BJ (cell line): Measurements from ENCODE around the gene TNPO3. TPM values are rescaled to one million over a fixed set of nuclear protein-coding genes. Genes with fewer than 3 reads are reported as not detected.
A peak's percentile ranks its signal among the peaks of the same experiment; 100 is the strongest.

ENCODE experiments used
- CTCF ChIA-PET: fragments of 350-600 bp; formaldehyde crosslinking; extraction: SDS; loops from one replicate; lab custom pipeline; 2021; ENCODE audit warnings: antibody characterized with exemption, inconsistent platforms; lab: Yijun Ruan, JAX
- POLR2A ChIA-PET: fragments of 300-600 bp; sonication (Branson Sonifier 250); formaldehyde crosslinking; extraction: SDS; loops from one replicate; lab custom pipeline; 2021; ENCODE audit warnings: antibody characterized with exemption; lab: Charles Lee
- DNase-seq: peaks from one replicate; pipeline ENCODE4 v3.0.0-alpha.2; 2011; ENCODE audit warnings: low read depth
- H3K27me3 ChIP-seq: 2 replicates; pipeline ENCODE4 v1.6.0; 2011; ENCODE audit warnings: low read length; ENCODE audit not compliant: control insufficient read depth, insufficient read depth
- H3K36me3 ChIP-seq: 2 replicates; pipeline ENCODE4 v1.5.1; 2011; ENCODE audit warnings: low read length; ENCODE audit not compliant: control insufficient read depth, insufficient read depth
- H3K4me3 ChIP-seq: 2 replicates; pipeline ENCODE4 v1.5.1; 2011; ENCODE audit warnings: low read depth, mild to moderate bottlenecking, control low read depth, low read length
- polyA plus RNA-seq: library from polyadenylated mRNA; depleted of rRNA; stranded (reverse); fragments of >200 nt; gene quantifications from 2 replicates; pipeline ENCODE4 v1.2.3, GENCODE V29; 2011
- TF ChIP-seq, protein P1 (sequence below): IDR thresholded peaks from 2 replicates; pipeline ENCODE4 v1.5.1; 2011; ENCODE audit warnings: low read depth, mild to moderate bottlenecking, control low read depth, inconsistent platforms, low read length, moderate library complexity; ENCODE audit not compliant: insufficient read depth

TNPO3 gene
- polyA plus RNA-seq, 1 experiment, result 36.2 TPM

DNA sequence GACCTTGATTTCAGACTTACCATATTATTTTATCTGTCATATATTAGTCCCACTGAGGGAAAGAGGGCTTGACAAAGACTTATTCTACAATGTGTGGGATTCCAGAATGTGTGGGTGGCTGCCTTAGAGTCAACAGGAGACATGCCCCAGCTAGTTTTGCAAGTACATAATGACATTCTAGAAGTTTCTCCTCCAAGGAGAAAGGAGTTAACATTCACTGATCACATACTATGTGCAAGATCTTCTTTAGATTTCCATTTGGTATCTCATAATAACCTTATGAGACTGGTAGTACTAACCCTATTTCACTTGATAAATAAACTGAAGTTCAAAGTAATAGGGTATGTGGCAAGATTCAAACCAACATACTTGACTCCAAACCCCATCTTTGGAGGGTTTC lies 92.0 kb downstream of the TNPO3 start:
- no peak for DNase-seq
- TF ChIP-seq, protein P1, sequence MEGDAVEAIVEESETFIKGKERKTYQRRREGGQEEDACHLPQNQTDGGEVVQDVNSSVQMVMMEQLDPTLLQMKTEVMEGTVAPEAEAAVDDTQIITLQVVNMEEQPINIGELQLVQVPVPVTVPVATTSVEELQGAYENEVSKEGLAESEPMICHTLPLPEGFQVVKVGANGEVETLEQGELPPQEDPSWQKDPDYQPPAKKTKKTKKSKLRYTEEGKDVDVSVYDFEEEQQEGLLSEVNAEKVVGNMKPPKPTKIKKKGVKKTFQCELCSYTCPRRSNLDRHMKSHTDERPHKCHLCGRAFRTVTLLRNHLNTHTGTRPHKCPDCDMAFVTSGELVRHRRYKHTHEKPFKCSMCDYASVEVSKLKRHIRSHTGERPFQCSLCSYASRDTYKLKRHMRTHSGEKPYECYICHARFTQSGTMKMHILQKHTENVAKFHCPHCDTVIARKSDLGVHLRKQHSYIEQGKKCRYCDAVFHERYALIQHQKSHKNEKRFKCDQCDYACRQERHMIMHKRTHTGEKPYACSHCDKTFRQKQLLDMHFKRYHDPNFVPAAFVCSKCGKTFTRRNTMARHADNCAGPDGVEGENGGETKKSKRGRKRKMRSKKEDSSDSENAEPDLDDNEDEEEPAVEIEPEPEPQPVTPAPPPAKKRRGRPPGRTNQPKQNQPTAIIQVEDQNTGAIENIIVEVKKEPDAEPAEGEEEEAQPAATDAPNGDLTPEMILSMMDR, result no peak
- H3K27me3 ChIP-seq, result no peaks in the 10 kb centered on the region
- peaks cover 5% of the 10 kb centered on the region for H3K36me3 ChIP-seq
- no peak overlapping the region for H3K4me3 ChIP-seq
- ChIA-PET POLR2A (no interaction called here), CTCF (no interaction called here)

DNA sequence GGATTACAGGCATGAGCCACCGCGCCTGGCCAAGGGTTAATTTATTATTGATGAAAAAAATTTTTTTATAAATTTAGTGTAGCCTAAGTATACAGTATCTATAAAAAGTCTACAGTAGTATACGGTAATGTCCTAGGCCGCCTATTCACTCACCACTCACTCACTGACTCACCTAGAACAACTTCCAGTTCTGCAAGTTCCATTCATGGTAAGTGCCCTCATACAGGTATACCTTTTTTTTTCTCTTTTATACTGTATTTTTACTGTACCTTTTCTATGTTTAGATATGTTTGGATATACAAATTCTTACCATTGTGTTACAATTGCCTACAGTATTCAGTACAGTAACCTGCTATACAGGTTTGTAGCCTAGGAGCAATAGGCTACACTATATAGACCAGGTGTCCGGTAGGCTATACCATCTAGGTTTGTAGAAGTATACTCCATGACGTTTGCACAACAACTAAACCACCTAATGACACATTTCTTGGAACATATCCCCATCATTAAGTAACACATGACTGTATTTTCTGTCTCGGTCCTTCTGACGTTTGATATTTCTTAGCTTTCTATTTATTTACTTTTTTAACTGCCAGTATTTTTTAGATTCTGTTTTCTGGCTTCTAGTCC lies 93.8 kb downstream of the TNPO3 start:
- TF ChIP-seq, protein P1, result no peak
- no peak for DNase-seq
- peaks cover 9% of the 10 kb centered on the region for H3K36me3 ChIP-seq
- POLR2A ChIA-PET, result no interaction called here
- no peaks in the 10 kb centered on the region for H3K27me3 ChIP-seq
- CTCF ChIA-PET, result no interaction called here
- no peak overlapping the region for H3K4me3 ChIP-seq

- no peaks in the 10 kb centered on the region for H3K27me3 ChIP-seq
- no peak overlapping the region for H3K4me3 ChIP-seq
- no peak for DNase-seq
- ChIA-PET POLR2A (no interaction called here), CTCF (interaction anchor here (1.1 to 1.4 kb wide), 2 partner anchors 8 to 132 kb away, joined by 3 to 4 read pairs; no protein-coding TSS in a partner anchor)
- TF ChIP-seq, protein P1, result no peak
- H3K36me3 ChIP-seq, result peaks cover 10% of the 10 kb centered on the region
Observed at GRCh38 chr7:128959296-128959695, 95.6 kb downstream of the TNPO3 start.

DNA sequence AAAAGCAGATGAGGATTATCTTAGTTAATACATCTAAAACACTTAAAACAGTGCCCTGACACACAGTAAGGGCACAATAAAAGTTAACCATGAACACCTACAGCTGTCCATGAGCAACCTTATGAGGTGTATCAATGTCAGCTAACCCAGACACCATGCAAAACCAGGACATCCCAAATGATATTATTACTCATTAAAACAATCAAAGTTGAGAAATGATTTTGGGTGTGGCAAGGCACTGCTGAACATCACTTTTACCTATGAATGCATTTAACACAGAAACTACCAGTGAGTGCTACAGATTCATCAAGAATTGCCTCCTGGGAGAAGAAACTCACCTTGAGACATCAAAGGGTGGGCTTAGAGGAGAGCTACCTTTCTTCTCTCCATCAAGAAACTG lies 98.9 kb downstream of the TNPO3 start:
- Histone ChIP-seq H3K4me3 (no peak overlapping the region), H3K36me3 (peaks cover 10% of the 10 kb centered on the region), H3K27me3 (no peaks in the 10 kb centered on the region)
- CTCF ChIA-PET, result interaction anchor here (2.4 kb wide), 1 partner anchor 136 kb away, joined by 7 read pairs; no protein-coding TSS in a partner anchor
- TF ChIP-seq, protein P1, result no peak
- POLR2A ChIA-PET, result no interaction called here
- no peak for DNase-seq

DNA sequence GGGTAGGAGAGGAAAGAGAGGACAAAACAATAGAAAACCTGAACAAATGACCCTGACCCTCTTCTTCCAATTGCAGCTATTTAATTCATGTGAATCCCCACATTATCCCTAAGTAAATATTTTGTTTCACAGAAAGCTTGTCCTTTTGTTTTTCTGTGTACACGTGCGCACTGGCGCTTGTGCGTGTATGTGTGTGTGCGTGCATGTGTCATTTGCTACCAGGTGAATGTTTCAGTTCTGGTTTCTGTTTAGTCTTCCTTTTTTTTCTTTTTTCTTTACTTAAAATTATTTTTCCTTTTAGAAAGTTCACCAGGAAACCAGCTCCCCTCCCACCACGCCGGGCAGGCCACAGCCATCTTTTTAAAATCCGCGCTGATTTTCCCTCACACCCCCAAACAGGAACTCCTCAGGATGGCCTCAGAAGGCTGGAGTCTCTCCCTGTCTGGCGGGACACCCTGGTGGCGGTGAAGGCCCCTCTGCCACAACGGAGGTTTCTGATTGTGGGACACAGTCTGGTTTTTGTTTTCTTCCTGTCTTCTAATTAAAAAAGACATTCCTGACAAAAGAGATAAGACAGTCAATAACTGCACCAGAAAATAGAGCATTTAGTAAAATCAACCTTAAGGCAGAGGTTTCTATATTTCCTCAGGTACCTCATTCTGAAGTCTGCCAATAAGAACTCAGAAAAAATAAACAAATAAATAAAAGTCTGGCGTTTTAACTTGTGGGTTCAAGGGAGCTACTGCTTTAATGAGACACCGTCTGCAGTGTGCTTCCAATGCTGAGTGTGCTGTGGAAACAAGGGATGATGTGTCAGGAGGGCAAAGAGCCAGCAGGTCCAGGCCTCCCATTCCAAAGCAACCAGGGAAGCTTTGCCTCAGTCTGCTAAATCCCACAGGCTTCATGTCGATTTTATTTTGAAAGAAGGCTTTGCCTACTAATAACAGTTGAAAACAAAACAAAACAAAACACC lies 99.8 kb downstream of the TNPO3 start:
- ChIA-PET POLR2A (no interaction called here), CTCF (interaction anchor here (2.4 kb wide), 1 partner anchor 137 kb away, joined by 7 read pairs; no protein-coding TSS in a partner anchor)
- TF ChIP-seq, protein P1, result no peak
- Histone ChIP-seq H3K4me3 (no peak overlapping the region), H3K27me3 (no peaks in the 10 kb centered on the region), H3K36me3 (peaks cover 10% of the 10 kb centered on the region)
- peak; percentile 26 for DNase-seq
